Activated T-cell treated with anti-CD3 and anti-CD28 coated beads, Interleukin-2, amount 50 U/mL, for 4 hours (primary cell): ENCODE data around the gene AFAP1L2. TPM values are rescaled to one million over a fixed set of nuclear protein-coding genes. Genes with fewer than 3 reads are reported as not detected.

ENCODE experiments used
- ATAC-seq, 2 donors: fragments of 200-7000 bp; cut with Tn5 transposase; one replicate each; pipeline ENCODE4 v1.10.0; 2021
- DNase-seq: peaks from one replicate; pipeline ENCODE4 v3.0.0-alpha.2; 2020
- H3K27me3 Mint-ChIP-seq: one replicate; pipeline ENCODE4 v1.8.0; 2021; ENCODE audit warnings: low read depth, mixed read lengths
- H3K36me3 Mint-ChIP-seq: one replicate; pipeline ENCODE4 v1.8.0; 2022; ENCODE audit warnings: mixed read lengths; ENCODE audit not compliant: insufficient read depth
- H3K4me1 Mint-ChIP-seq: one replicate; pipeline ENCODE4 v1.8.0; 2021; ENCODE audit warnings: low read depth, mixed read lengths
- H3K4me3 Mint-ChIP-seq: one replicate; pipeline ENCODE4 v1.8.0; 2021; ENCODE audit warnings: mild to moderate bottlenecking, moderate library complexity, mixed read lengths
- H3K9me3 Mint-ChIP-seq: one replicate; pipeline ENCODE4 v1.8.0; 2021; ENCODE audit warnings: mixed read lengths
- total RNA-seq, 3 donors: library from RNA; stranded (reverse); gene quantifications; one replicate each; pipeline ENCODE4 v1.2.1, GENCODE V29; 2021

AFAP1L2 gene
- total RNA-seq, 3 donors from 2014 or later: 0.20 to 0.45 (median 0.33) TPM

DNA sequence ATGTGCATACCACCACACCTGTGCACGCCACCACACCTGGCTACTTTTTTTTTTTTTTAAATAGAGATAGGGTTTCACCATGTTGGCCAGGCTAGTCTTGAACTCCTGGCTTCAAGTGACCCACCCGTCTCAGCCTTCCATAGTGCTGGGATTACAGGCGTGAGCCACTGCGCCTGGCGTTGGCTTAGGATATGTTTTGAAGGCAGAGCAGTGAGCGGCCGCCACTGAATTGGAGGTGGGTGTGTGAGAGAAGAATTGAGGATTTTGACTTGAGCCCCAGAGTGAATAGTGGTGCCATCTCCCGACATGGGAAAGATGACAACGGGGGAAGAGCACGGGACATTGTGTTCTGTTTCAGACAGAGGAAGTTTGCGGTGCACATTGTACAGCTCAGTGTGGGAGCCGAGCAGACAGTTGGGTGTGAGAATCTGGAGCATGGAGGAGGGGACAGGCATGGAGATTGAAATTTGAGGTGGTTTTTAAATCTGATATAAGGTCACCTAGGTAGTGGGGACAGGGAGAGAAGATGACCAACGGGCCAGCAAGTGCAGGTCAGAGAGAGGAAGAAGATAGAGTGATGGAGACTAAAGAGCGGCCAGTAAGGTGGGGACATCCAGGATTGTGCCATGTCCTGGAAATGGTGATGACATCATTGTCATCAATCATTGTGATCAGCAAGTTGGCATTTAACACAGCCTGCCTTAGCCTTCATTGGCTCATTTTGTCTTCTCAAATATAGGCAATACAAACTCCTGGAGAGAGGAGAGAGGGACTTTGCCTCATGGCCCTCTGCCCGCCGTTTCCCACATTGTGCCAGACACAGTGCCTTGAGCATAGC lies 129.5 kb downstream of the AFAP1L2 start:
- Mint-ChIP-seq H3K36me3 (no peaks in the 10 kb centered on the region), H3K27me3 (peaks cover 4% of the 10 kb centered on the region), H3K4me1 (no peaks in the 10 kb centered on the region), H3K9me3 (no peaks in the 10 kb centered on the region), H3K4me3 (no peak overlapping the region)
- ATAC-seq (no peak), DNase-seq (no peak)

DNA sequence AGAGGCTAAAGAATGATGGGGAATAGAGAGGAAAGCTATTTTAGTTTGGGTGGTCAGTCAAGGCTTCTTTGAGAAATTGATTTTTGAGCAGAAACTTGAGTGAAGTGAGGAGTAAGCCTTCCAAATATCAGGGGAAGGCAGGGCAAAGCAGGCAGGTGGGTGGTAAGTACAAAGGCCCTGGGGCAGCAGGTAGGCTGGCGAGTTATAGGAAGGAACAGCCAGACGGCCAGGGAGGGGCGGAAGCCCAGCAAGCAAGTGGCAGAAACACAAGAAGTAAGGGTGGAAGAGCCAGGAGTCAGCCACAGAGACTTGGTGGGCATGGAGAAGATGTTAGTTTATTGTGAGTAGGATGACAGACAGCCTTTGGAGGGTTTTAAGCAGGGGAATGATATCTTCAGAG lies 130.4 kb downstream of the AFAP1L2 start:
- no peaks in the 10 kb centered on the region for H3K4me1 Mint-ChIP-seq
- DNase-seq (no peak), ATAC-seq (no peak)
- no peaks in the 10 kb centered on the region for H3K36me3 Mint-ChIP-seq
- H3K4me3 Mint-ChIP-seq: no peak overlapping the region
- peaks cover 2% of the 10 kb centered on the region for H3K27me3 Mint-ChIP-seq
- H3K9me3 Mint-ChIP-seq: no peaks in the 10 kb centered on the region

DNA sequence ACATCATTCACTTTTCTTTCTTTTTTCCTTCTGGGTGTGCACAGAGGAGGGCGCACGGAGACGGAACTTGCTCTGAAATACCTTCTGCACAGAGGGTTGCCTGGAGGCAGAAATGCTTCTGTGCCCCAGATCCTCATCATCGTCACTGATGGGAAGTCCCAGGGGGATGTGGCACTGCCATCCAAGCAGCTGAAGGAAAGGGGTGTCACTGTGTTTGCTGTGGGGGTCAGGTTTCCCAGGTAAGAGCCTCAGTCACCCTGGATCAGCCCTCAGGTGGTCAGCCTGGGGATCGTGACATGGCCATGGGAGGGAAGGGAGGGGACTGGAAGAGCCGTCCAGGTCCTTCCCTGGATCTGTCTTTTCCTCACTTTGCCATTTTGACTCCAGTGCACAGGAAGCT lies 131.6 kb downstream of the AFAP1L2 start:
- H3K4me3 Mint-ChIP-seq: no peak overlapping the region
- ATAC-seq: no peak
- H3K27me3 Mint-ChIP-seq: peaks cover 2% of the 10 kb centered on the region

DNA sequence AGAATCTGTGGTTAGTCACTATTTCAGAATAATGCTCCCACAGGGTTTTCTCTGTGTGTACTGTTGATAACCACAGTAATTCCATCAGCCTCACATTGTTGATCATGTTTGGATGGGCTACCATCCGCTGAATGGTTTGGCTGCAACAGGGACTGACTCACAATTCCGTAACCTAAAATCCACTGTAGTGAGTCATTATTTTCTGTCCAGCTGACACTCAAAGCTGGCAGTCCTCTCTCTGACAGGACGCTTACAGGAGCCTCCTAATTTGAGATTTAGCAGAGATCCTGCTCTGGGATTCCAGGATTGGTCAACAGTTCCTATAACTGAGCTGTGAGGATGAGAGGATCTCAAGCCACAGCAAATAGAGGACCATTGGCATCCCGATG lies 132.5 kb downstream of the AFAP1L2 start:
- no peak for ATAC-seq
- H3K27me3 Mint-ChIP-seq: peaks cover 2% of the 10 kb centered on the region
- H3K9me3 Mint-ChIP-seq: no peaks in the 10 kb centered on the region
- H3K4me3 Mint-ChIP-seq: no peak overlapping the region
- H3K36me3 Mint-ChIP-seq: no peaks in the 10 kb centered on the region
- DNase-seq: no peak
- H3K4me1 Mint-ChIP-seq: no peaks in the 10 kb centered on the region

More for the DNA sequence above, 131.6 kb downstream of the AFAP1L2 start:
- H3K36me3 Mint-ChIP-seq: no peaks in the 10 kb centered on the region
- H3K9me3 Mint-ChIP-seq: no peaks in the 10 kb centered on the region
- DNase-seq: no peak
- H3K4me1 Mint-ChIP-seq: no peaks in the 10 kb centered on the region

DNA sequence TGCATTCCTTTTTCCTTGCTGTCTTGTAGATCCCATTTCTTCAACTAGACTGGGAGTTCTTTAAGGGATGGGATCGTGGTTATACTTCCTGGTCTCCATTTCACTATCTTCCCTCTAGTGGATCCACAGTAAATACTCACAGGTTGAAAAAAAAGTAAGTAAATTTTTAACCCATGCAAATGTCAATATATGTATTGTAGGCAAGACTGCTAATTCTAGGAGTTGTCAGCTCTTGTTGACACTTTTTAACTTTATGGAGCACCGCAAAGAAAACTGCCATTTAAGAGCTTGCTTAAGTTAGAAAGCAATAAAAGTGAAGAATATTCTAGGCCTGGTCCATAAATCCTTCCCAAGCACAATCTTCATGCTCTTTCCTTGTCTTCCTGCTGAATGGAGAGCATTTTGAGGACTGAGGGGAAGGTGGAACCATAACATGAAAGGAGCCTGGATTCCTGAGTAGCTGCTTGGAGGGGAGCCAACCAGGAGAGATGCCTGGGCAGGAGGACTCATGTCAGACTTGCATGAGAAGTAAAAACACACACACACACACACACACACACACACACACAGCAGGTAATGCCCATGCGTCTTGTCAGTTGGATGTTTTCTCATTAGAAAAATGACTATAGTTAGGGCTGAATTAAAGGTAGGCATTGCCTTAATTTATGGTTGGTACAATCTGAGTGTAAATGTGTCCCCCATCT lies 133.1 kb downstream of the AFAP1L2 start:
- Mint-ChIP-seq H3K9me3 (no peaks in the 10 kb centered on the region), H3K4me3 (no peak overlapping the region), H3K4me1 (no peaks in the 10 kb centered on the region), H3K27me3 (peaks cover 2% of the 10 kb centered on the region), H3K36me3 (no peaks in the 10 kb centered on the region)
- DNase-seq: no peak
- ATAC-seq: no peak

DNA sequence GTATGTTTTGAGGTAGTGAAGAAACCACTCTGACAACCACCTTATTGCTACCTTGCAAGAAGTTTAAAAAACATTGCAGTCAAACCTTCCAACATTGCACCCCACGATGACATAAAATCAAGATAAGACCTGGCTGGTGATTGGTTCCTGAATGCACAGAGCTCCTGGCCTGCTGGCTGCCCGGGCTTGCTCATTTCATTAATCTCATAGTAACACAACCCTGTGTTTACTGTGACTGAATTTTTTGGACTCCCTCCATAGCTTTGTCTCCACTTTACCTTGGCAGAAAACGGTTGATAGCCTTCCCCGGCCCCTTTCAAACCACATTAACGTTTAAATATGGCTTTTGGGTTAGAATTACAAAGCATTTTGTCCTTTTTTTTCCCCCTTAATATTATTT lies 137.8 kb downstream of the AFAP1L2 start:
- Mint-ChIP-seq H3K9me3 (no peaks in the 10 kb centered on the region), H3K36me3 (no peaks in the 10 kb centered on the region), H3K27me3 (no peaks in the 10 kb centered on the region), H3K4me1 (no peaks in the 10 kb centered on the region), H3K4me3 (no peak overlapping the region)
- DNase-seq (no peak), ATAC-seq (no peak)

DNA sequence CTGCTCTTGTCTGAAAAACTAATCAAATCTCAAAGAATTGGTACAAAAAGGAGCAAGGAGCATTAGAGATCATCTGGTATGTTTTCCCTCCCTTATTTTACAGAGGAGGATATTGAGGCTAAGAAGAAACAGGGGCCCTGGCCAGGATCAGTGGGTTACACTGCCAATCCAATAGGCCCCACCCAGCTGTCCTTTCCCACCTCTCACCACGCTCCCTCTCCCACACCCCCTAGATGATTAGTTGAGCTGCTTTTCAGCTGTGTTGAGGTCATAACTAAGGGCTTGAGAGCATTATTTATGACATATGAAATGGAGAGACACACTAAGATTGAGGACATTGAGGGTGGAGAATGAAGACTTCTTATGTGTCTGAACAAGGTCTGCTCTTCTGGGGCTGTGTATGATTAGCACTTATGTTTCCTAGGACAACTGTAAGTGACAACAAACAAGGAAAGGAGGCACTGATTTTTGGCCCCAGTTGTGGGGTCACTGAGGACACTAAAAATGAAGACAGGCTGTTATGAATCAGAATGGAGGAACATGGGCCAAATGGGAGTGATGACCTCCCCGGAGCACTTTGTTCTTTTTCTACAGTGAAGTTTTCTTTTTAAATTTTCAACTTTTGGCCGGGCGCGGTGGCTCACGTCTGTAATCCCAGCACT lies 138.8 kb downstream of the AFAP1L2 start:
- H3K4me1 Mint-ChIP-seq: no peaks in the 10 kb centered on the region
- no peaks in the 10 kb centered on the region for H3K27me3 Mint-ChIP-seq
- DNase-seq: no peak
- no peaks in the 10 kb centered on the region for H3K9me3 Mint-ChIP-seq
- H3K36me3 Mint-ChIP-seq: no peaks in the 10 kb centered on the region
- ATAC-seq: no peak
- no peak overlapping the region for H3K4me3 Mint-ChIP-seq

DNA sequence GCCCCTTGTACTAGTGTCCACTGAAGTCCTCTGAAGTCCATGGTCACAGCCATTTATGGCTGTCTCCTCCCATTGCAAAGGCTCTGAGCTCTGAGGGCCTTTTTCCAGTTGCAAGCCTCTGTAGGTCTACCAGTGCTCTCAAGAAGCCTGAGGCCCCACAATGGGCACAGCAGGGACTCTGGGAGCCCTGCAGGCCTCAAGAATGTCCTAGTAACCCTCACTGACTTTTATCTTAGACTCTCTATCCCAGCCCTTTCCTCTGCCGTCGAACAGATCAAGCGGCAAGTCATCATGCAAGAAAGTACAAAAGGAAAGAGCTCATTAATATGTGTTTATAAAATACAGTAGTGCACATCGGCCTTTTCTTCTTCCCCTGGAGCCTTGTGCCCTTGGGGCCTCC lies 141.8 kb downstream of the AFAP1L2 start:
- H3K36me3 Mint-ChIP-seq: no peaks in the 10 kb centered on the region

DNA sequence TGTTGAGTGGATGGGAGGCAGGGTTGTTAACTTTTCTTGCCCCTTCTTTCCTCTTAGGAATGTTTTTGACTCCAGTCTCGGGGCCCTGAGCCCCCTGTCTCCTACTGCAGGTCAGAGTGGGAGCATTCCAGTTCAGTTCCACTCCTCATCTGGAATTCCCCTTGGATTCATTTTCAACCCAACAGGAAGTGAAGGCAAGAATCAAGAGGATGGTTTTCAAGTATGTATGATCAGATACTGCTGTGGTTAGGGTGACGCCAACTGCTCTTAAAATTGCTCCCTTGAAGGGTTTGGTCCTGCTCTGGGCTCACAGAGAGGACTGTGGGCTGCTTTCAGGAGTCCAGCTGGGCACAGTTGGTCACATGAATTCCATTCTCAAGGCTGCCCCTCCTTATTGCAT lies 143.2 kb downstream of the AFAP1L2 start:
- ATAC-seq: no peak

More for the DNA sequence above, 141.8 kb downstream of the AFAP1L2 start:
- H3K27me3 Mint-ChIP-seq: no peaks in the 10 kb centered on the region
- H3K9me3 Mint-ChIP-seq: no peaks in the 10 kb centered on the region
- H3K4me3 Mint-ChIP-seq: no peak overlapping the region
- peaks cover 1% of the 10 kb centered on the region for H3K4me1 Mint-ChIP-seq
- DNase-seq (no peak), ATAC-seq (no peak)

DNA sequence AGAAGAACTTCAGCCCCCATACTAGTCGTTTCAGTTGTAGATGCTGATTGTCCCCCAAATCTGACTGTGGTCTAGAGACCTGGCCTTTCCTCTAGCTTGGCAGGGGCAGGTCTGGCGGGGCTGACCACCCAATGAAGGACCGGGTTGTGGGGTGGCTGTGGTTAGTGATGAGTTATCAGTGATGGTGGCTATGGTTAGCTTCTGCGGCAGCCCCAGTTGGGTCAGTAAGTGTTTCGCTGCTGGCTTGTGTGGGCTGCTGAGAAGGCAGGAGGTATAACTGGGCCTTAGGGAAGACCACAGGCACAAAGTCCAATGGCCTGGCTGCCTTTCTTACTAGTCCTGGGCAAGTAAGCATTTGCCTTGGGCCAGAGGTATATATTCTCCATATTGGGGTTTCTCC lies 143.9 kb downstream of the AFAP1L2 start:
- DNase-seq: no peak
- no peaks in the 10 kb centered on the region for H3K27me3 Mint-ChIP-seq
- H3K9me3 Mint-ChIP-seq: no peaks in the 10 kb centered on the region
- H3K4me3 Mint-ChIP-seq: no peak overlapping the region
- ATAC-seq: no peak
- H3K36me3 Mint-ChIP-seq: no peaks in the 10 kb centered on the region
- H3K4me1 Mint-ChIP-seq: peaks cover 1% of the 10 kb centered on the region

More for the DNA sequence above, 143.2 kb downstream of the AFAP1L2 start:
- H3K4me3 Mint-ChIP-seq: no peak overlapping the region
- no peaks in the 10 kb centered on the region for H3K9me3 Mint-ChIP-seq
- DNase-seq: no peak
- H3K36me3 Mint-ChIP-seq: no peaks in the 10 kb centered on the region
- H3K27me3 Mint-ChIP-seq: no peaks in the 10 kb centered on the region
- peaks cover 1% of the 10 kb centered on the region for H3K4me1 Mint-ChIP-seq

DNA sequence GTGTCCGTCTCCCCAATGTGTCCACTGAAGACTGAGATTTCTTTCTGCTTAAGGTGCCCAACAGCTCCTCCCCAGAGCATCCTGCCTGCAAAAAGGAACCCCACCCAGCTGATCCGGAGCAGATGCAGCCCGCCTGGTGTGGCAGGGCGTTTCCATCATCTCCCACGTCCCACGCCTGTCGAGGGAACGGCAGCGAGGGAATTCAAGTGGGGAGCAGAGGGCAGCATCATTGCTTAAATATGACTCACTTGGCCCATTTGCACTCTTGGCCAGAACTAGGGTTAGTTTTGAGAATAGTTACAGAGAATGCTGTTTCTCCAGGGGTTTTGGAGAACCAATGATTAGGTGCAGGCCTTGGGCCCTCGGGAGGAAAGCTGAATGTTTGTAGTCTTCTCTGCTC lies 144.5 kb downstream of the AFAP1L2 start:
- Mint-ChIP-seq H3K4me1 (peaks cover 1% of the 10 kb centered on the region), H3K9me3 (no peaks in the 10 kb centered on the region), H3K27me3 (peaks cover under 1% of the 10 kb centered on the region), H3K4me3 (no peak overlapping the region), H3K36me3 (no peaks in the 10 kb centered on the region)
- DNase-seq (no peak), ATAC-seq (no peak)

DNA sequence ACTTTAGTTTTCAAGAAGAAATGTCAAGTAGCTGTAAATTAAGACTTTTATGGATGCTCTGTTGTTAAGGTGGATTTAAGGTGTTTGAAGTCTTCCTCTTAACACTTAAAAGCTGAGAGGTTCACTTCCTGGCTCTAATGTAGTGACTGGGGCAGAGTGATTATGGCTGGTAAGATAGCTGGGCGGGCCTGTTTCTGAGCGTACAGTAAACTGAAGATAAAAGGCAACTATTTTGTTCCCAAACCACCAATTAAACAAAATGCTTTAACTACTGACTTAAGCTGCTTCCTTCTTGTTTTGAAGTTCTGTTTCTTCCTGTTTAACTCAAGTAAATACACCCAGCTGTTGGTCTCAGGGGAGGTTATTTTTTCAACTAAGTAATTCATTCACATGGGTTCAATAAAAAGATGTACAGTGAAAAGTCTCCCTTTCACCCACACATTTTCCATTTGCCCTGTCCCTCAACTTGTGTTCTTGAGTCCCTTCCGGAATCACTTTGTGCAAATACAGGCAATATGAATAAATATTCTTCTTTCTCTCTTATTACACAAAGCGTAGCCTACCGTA lies 145.9 kb downstream of the AFAP1L2 start:
- H3K9me3 Mint-ChIP-seq: no peaks in the 10 kb centered on the region
- H3K4me3 Mint-ChIP-seq: no peak overlapping the region
- DNase-seq: no peak
- peaks cover 2% of the 10 kb centered on the region for H3K27me3 Mint-ChIP-seq
- H3K36me3 Mint-ChIP-seq: no peaks in the 10 kb centered on the region
- no peak for ATAC-seq
- peaks cover 1% of the 10 kb centered on the region for H3K4me1 Mint-ChIP-seq

DNA sequence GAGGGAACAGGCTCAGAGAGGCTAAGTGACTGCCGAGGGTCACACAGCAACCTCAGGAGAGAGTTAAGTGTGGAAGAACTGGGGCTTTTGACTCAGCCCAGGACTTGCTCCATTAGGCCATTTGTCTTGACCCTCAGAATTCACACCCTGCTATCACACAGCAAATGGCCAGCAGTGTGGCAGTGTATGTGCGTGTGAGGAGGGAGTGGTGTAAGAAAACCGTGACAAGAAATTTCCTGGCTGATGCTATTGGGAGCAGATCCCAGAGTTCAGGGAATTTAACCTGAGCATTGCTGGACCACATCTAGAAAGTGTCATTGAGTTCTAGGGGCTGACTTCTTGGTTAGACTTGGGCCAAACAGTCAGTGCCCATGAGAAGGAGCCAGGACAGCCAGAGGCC lies 146.8 kb downstream of the AFAP1L2 start:
- peaks cover 2% of the 10 kb centered on the region for H3K27me3 Mint-ChIP-seq
- H3K36me3 Mint-ChIP-seq: no peaks in the 10 kb centered on the region
- no peaks in the 10 kb centered on the region for H3K9me3 Mint-ChIP-seq
- no peak overlapping the region for H3K4me3 Mint-ChIP-seq
- ATAC-seq: no peak
- H3K4me1 Mint-ChIP-seq: peaks cover 1% of the 10 kb centered on the region
- no peak for DNase-seq

DNA sequence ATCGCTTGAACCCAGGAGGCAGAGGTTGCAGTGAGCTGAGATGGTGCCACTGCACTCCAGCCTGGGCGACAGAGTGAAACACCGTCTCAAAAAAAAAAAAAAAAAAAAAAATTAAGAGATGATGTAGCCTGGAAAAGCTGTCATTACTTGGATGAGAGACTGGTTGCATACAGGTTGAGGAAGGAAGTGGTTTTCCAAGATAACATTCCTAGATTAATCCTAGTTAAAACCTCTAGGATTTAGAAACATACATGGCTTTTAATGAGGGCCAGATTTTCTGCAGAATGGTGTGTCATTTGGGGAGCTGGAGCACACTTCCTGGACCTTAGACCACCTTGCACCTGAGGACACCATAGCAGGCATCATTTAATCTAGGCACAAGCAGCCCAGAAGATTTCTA lies 147.5 kb downstream of the AFAP1L2 start:
- Mint-ChIP-seq H3K4me1 (peaks cover 1% of the 10 kb centered on the region), H3K36me3 (no peaks in the 10 kb centered on the region), H3K27me3 (peaks cover 2% of the 10 kb centered on the region), H3K9me3 (no peaks in the 10 kb centered on the region), H3K4me3 (no peak overlapping the region)
- ATAC-seq (no peak), DNase-seq (no peak)
